NCI-H2227 (cell line): ENCODE results near the gene TLN1.

Source experiments
- DNase-seq: peaks from one replicate; lab custom pipeline; 2025; ENCODE audit not compliant: unreplicated experiment; lab: John Stamatoyannopoulos, UW

Gene TLN1

DNA sequence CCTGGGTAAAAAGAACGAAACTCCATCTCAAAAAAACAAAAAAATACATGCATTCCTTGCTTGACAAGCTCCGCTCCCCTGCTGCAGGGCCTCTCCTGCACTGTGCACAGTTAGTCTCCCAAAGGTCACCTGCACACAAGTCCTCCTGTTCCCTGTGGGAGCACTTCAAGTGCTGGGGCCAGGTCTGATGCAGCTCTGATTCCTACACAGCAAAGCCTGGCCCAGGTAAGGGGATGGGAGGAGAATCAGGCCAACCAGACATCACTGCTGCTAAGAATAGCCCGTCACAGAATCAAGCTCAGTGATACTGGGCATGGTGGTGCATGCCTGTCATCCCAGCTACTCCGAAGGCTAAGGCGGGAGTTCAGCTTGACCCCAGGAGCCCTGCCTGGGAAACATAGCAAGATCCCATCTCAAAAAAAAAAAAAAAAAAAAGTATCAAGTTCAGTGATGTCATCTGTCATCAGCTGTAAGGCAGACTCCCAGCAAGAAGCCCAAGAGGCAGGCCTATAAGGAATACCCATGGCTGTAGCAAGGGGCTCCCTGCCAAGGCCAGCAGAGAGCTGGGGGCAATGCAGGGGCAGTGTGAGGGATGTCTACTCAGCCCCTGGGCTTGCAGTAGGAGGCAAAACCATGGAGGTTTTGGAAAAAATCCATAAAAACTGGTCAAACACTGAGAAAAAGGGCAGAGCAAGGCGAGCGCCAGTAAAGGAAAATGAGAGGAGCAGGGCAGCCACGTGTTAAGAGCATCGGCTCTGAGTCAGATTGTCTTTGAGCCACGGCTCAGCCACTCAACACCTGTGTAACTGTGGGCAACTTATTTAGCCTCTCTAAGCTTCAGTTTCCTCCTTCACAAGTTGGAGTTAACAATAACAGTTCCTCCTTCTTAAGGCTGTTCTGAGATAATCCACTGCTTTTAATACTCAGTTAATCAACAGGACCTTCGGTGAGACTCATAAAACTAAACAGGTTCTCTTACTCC lies 45.5 kb downstream of the TLN1 start:
- DNase-seq: no peak

- DNase-seq: no peak
These were observed 46.5 kb downstream of the TLN1 start for GRCh38 chr9:35685506-35685905.

- no peak for DNase-seq
These were observed 47.1 kb downstream of the TLN1 start for GRCh38 chr9:35684921-35685320.

- DNase-seq: no peak
These were observed 48.7 kb downstream of the TLN1 start for GRCh38 chr9:35683323-35683722.

DNA sequence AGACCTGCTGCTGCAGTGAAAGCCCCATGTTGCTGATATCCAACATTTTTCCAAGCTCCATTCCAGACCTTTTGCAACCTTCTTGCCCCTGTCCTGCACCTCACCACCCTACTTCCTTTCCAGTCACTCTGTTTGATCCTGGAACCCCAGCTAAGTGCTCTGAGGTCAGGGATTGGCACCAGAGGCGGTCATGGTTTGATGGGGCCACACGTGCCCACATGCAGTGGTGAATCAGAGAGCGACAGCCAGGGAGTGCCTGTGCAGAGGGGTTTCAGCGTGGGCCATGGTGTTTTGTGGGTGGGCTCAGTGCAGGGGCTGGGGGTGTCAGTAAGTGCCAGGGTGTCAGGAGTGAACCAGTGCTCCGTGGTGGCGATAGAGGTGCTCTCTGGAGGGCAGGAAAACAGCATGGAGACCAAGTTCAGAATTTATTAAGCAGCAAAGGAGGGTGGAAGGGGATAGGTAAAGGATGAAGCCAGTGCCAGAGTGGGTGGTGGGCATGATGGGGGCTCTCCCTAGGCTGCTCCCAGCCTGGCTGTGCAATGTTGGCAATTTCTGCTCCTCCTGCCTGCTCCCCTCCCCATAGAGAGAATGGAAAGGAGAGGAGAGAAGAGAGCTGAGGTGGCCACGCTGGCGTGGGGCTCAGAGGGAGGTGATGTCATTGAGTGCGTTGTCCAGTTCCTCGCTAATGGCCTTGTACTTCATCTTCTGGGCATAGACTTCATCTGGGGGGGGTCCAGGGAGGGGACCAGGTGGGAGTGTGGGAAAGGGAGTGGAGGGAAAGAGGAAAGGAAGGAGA lies 49.3 kb downstream of the TLN1 start:
- no peak for DNase-seq

GRCh38 chr9:35682051-35682450 lies 49.9 kb downstream of the TLN1 start:
- DNase-seq: no peak

GRCh38 chr9:35681341-35682002 lies 50.5 kb downstream of the TLN1 start:
- no peak for DNase-seq

GRCh38 chr9:35680331-35681105 lies 51.5 kb downstream of the TLN1 start:
- DNase-seq: no peak

DNA sequence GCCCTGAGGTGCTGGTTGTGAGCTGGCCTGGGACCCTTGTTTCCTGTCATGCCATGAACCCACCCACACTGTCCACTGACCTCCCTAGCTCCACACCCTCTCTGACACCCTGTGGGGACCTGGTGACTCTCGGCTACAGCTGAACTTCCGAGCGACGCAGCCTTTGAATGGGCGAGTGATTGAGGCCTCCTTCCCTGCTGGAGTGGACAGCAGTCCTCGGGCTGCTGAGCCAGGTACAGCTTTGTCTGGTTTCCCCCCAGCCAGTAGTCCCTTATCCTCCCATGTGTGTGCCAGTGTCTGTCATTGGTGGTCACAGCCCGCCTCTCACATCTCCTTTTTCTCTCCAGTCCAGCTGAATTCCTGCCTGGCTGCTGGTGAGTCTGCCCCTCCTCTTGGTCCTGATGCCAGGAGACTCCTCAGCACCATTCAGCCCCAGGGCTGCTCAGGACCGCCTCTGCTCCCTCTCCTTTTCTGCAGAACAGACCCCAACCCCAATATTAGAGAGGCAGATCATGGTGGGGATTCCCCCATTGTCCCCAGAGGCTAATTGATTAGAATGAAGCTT lies 52.1 kb downstream of the TLN1 start:
- DNase-seq: no peak

DNA sequence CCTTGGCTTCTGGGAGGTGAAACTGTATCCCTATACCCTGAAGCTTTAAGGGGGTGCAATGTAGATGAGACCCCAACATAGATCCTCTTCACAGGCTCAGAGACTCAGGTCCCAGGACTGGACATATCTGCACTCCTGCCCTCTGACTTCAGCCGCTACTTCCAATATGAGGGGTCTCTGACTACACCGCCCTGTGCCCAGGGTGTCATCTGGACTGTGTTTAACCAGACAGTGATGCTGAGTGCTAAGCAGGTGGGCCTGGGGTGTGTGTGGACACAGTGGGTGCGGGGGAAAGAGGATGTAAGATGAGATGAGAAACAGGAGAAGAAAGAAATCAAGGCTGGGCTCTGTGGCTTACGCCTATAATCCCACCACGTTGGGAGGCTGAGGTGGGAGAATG lies 52.9 kb downstream of the TLN1 start:
- DNase-seq: no peak

DNA sequence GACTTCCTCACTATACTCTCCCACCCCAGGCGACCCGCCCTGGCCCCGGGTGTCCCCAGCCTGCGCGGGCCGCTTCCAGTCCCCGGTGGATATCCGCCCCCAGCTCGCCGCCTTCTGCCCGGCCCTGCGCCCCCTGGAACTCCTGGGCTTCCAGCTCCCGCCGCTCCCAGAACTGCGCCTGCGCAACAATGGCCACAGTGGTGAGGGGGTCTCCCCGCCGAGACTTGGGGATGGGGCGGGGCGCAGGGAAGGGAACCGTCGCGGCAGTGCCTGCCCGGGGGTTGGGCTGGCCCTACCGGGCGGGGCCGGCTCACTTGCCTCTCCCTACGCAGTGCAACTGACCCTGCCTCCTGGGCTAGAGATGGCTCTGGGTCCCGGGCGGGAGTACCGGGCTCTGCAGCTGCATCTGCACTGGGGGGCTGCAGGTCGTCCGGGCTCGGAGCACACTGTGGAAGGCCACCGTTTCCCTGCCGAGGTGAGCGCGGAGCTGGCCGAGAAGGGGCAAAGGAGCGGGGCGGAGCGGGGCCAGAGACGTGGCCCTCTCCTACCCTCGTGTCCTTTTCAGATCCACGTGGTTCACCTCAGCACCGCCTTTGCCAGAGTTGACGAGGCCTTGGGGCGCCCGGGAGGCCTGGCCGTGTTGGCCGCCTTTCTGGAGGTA lies 56.1 kb downstream of the TLN1 start:
- peak; percentile 84 for DNase-seq

- no peak for DNase-seq
These were observed 56.8 kb downstream of the TLN1 start for GRCh38 chr9:35675204-35675603.

DNA sequence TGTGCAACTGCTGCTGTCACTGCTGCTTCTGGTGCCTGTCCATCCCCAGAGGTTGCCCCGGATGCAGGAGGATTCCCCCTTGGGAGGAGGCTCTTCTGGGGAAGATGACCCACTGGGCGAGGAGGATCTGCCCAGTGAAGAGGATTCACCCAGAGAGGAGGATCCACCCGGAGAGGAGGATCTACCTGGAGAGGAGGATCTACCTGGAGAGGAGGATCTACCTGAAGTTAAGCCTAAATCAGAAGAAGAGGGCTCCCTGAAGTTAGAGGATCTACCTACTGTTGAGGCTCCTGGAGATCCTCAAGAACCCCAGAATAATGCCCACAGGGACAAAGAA lies 58.0 kb downstream of the TLN1 start:
- DNase-seq: no peak

DNA sequence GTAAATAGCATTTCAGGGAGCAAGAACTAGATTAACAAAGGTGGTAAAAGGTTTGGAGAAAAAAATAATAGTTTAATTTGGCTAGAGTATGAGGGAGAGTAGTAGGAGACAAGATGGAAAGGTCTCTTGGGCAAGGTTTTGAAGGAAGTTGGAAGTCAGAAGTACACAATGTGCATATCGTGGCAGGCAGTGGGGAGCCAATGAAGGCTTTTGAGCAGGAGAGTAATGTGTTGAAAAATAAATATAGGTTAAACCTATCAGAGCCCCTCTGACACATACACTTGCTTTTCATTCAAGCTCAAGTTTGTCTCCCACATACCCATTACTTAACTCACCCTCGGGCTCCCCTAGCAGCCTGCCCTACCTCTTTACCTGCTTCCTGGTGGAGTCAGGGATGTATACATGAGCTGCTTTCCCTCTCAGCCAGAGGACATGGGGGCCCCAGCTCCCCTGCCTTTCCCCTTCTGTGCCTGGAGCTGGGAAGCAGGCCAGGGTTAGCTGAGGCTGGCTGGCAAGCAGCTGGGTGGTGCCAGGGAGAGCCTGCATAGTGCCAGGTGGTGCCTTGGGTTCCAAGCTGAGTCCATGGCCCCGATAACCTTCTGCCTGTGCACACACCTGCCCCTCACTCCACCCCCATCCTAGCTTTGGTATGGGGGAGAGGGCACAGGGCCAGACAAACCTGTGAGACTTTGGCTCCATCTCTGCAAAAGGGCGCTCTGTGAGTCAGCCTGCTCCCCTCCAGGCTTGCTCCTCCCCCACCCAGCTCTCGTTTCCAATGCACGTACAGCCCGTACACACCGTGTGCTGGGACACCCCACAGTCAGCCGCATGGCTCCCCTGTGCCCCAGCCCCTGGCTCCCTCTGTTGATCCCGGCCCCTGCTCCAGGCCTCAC lies 58.6 kb downstream of the TLN1 start, which contains the start of gene CA9:
TSS of gene CA9 (plus strand) at position 797 of the 893 bp plus-strand sequence. CDS start at position 829, 32 bp downstream.
- no peak for DNase-seq

DNA sequence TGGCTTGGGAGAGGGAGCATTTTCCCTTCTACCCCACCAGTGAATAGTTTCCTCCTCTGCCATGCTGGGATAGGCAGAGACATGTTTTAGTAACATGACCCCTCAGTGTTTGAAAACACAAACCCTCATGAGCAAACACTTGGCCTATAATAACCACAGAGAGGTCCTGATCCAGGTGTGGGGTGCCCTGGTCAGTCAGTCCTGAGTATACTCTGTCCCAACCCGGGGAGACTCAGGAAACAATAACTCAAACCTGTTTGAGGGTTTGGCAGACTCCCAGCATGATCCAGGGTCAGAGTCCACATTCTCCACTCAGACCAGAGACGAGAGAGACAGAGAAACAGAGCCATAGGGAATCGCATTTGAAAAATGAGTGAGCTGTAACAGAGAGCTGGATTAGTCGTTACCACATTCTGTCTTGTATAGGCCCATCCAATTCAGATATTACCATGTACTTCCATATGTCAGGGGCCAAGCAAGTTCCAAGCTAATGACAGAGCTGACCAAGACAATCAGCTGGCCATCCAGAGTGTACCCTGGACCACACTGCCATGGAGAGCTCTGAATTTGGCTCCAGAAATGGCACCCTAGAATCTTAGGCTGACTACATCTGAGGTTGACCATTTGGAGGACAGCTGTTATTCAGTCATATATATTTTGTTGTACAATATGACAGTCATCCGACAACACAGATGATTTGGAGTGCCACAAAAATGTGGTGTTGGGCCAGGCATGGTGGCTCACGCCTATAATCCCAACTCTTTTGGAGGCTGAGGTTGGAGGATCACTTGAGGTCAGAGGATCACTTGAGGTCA lies 62.5 kb downstream of the TLN1 start:
- DNase-seq: no peak

- DNase-seq: no peak
These were observed 64.1 kb downstream of the TLN1 start for GRCh38 chr9:35667939-35668338.

- DNase-seq: no peak
These were observed 65.4 kb downstream of the TLN1 start for GRCh38 chr9:35666549-35666948.

DNA sequence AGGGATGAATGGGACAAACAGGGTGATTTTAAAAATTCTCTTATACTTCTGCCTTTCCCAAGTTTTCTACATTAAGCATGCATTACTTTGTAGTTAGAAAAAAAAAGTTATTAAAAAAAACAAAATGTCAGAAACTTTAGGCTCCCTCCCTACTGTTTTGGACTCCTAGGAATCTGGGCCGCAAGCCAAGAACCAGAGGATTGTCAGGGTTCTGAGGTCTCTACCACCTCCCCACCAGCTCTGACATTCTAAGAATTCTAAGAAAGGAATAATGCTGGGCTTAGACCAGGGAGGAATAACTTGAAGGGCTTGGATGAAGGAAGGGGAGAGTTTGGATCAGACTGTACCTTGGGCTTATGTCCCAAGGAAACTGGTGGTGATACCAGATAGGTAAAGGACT lies 66.0 kb downstream of the TLN1 start:
- DNase-seq: no peak
